Cardiac muscle cell (in vitro differentiated cells and primary cell): ENCODE data around the gene CCDC6. TPM values are rescaled to one million over a fixed set of nuclear protein-coding genes. Genes with fewer than 3 reads are reported as not detected.
A peak's percentile ranks its signal among the peaks of the same experiment; 100 is the strongest.

ENCODE experiments used
- DNase-seq, 2 donors: peaks; one replicate each; pipeline versions ENCODE4 v3.0.0 to v3.0.0-alpha.2; 2010 to 2017; ENCODE audit warnings: low read depth in 1 of 2, low spot score in 1 of 2
- H3K27ac ChIP-seq: fragments of 200-600 bp; sonication (generic); 2 replicates; pipeline ENCODE4 v1.5.1; 2016
- H3K27me3 ChIP-seq: fragments of 200-600 bp; sonication (generic); 2 replicates; pipeline ENCODE4 v1.6.0; 2016; ENCODE audit warnings: control low read depth
- H3K36me3 ChIP-seq: fragments of 200-600 bp; sonication (generic); 2 replicates; pipeline ENCODE4 v1.5.1; 2016; ENCODE audit warnings: control low read depth
- H3K4me1 ChIP-seq: fragments of 200-600 bp; sonication (generic); 2 replicates; pipeline ENCODE4 v1.8.1; 2017; ENCODE audit warnings: low read depth, mild to moderate bottlenecking, mixed run types
- H3K4me3 ChIP-seq: fragments of 200-600 bp; sonication (generic); 2 replicates; pipeline ENCODE4 v1.5.1; 2016; ENCODE audit warnings: mild to moderate bottlenecking
- H3K9me3 ChIP-seq: fragments of 200-600 bp; sonication (generic); 2 replicates; pipeline ENCODE4 v1.5.1; 2017; ENCODE audit warnings: low read depth, mild to moderate bottlenecking, control low read depth
- CTCF ChIP-seq: IDR thresholded peaks from 2 replicates; pipeline ENCODE4 v1.5.1; 2012; ENCODE audit warnings: low read depth, mild to moderate bottlenecking, low read length
- polyA plus RNA-seq: library from polyadenylated mRNA; unstranded; fragments of >200 nt; fragmentation: Nextera tagmentation; extraction: Ambion mirVana; gene quantifications from 2 replicates; pipeline ENCODE4 v1.2.1, GENCODE V29; 2016
- total RNA-seq: library from RNA; depleted of rRNA; stranded (reverse); fragments of >200 nt; gene quantifications from 2 replicates; pipeline ENCODE4 v1.2.3, GENCODE V29; 2016

CCDC6 gene
- total and polyA plus RNA-seq, 2 experiments from 2014 or later, result 11.0 to 22.2 TPM

GRCh38 chr10:59770689-59771088 lies 135.7 kb downstream of the CCDC6 start:
- DNase-seq, result no peak
- no peaks in the 10 kb centered on the region for H3K36me3 ChIP-seq
- no peaks in the 10 kb centered on the region for H3K9me3 ChIP-seq
- no peak overlapping the region for H3K27ac ChIP-seq
- no peak overlapping the region for H3K4me3 ChIP-seq
- no peaks in the 10 kb centered on the region for H3K4me1 ChIP-seq
- no peaks in the 10 kb centered on the region for H3K27me3 ChIP-seq
- TF ChIP-seq CTCF, result no peak

GRCh38 chr10:59762505-59762904 lies 143.9 kb downstream of the CCDC6 start:
- H3K4me1 ChIP-seq, result no peaks in the 10 kb centered on the region
- no peak overlapping the region for H3K27ac ChIP-seq
- no peak for TF ChIP-seq CTCF
- no peaks in the 10 kb centered on the region for H3K36me3 ChIP-seq
- no peaks in the 10 kb centered on the region for H3K27me3 ChIP-seq
- DNase-seq, result no peak
- no peak overlapping the region for H3K4me3 ChIP-seq
- no peaks in the 10 kb centered on the region for H3K9me3 ChIP-seq

GRCh38 chr10:59757966-59758365 lies 148.4 kb downstream of the CCDC6 start:
- H3K4me1 ChIP-seq, result no peaks in the 10 kb centered on the region
- no peaks in the 10 kb centered on the region for H3K27me3 ChIP-seq
- no peaks in the 10 kb centered on the region for H3K9me3 ChIP-seq
- no peak overlapping the region for H3K4me3 ChIP-seq
- no peaks in the 10 kb centered on the region for H3K36me3 ChIP-seq
- H3K27ac ChIP-seq, result no peak overlapping the region
- TF ChIP-seq CTCF, result no peak
- DNase-seq, result peak in 1 of 2 donors; percentile 2

- DNase-seq, result no peak
- H3K4me3 ChIP-seq, result no peak overlapping the region
- H3K36me3 ChIP-seq, result no peaks in the 10 kb centered on the region
- no peaks in the 10 kb centered on the region for H3K27me3 ChIP-seq
- no peak for TF ChIP-seq CTCF
- no peak overlapping the region for H3K27ac ChIP-seq
- no peaks in the 10 kb centered on the region for H3K4me1 ChIP-seq
- no peaks in the 10 kb centered on the region for H3K9me3 ChIP-seq
Observed at GRCh38 chr10:59754951-59755350, 151.4 kb downstream of the CCDC6 start.

- Histone ChIP-seq H3K36me3 (no peaks in the 10 kb centered on the region), H3K4me3 (no peak within 1 kb of the TSS), H3K27me3 (no peaks in the 10 kb centered on the region), H3K9me3 (no peaks in the 10 kb centered on the region), H3K4me1 (no peaks in the 10 kb centered on the region), H3K27ac (no peak within 1 kb of the TSS)
- DNase-seq, result no peak
- TF ChIP-seq CTCF, result no peak
Observed at GRCh38 chr10:59753267-59753666, 153.1 kb downstream of the CCDC6 start, which contains the start of gene MRLN. Gene MRLN (minus strand): TSS chr10:59753455.
